Activated T-helper 1 cell treated with anti-CD3 and anti-CD28 coated beads, Interleukin-12 subunit alpha, Interleukin-12 subunit beta, Interleukin-2, Interleukin-4 antibody, amounts not matched to agents 30 ng/mL and 10 ng/mL and 1 ng/mL, durations not matched to agents 14 hours and 24 hours and 36 hours (primary cell): ENCODE measurements around the gene CDHR5. TPM values are rescaled to one million over a fixed set of nuclear protein-coding genes. Genes with fewer than 3 reads are reported as not detected.

Experiments used
- DNase-seq: peaks from one replicate; pipeline ENCODE4 v3.0.0; 2021; ENCODE audit warnings: low spot score
- H3K27ac Mint-ChIP-seq: one replicate; pipeline ENCODE4 v1.8.0; 2021; ENCODE audit warnings: mild to moderate bottlenecking, mixed read lengths
- H3K27me3 Mint-ChIP-seq: one replicate; pipeline ENCODE4 v1.8.0; 2022; ENCODE audit warnings: mild to moderate bottlenecking, moderate library complexity, mixed read lengths; ENCODE audit not compliant: insufficient read depth
- H3K36me3 Mint-ChIP-seq: one replicate; pipeline ENCODE4 v1.8.0; 2021; ENCODE audit warnings: low read depth, mixed read lengths
- H3K4me1 Mint-ChIP-seq: one replicate; pipeline ENCODE4 v1.8.0; 2021; ENCODE audit warnings: low read depth, mixed read lengths
- H3K4me3 Mint-ChIP-seq: one replicate; pipeline ENCODE4 v1.8.0; 2021; ENCODE audit warnings: mild to moderate bottlenecking, moderate library complexity, mixed read lengths
- H3K9me3 Mint-ChIP-seq: one replicate; pipeline ENCODE4 v1.8.0; 2021; ENCODE audit warnings: mixed read lengths
- intact Hi-C: fragments of 100-400 bp; cut with micrococcal nuclease; formaldehyde crosslinking; loops from one replicate; pipeline ENCODE4 v1.15.1; 2024
- total RNA-seq: library from RNA; stranded (reverse); gene quantifications from 2 replicates; pipeline ENCODE4 v1.2.3, GENCODE V29; 2022

CDHR5 gene
- total RNA-seq, 1 donor from 2014 or later, result not detected

GRCh38 chr11:592918-593317 is 31.8 kb downstream of the CDHR5 start:
- peaks cover 15% of the 10 kb centered on the region for H3K4me1 Mint-ChIP-seq
- DNase-seq, result no peak
- no peaks in the 10 kb centered on the region for H3K27me3 Mint-ChIP-seq
- H3K9me3 Mint-ChIP-seq, result no peaks in the 10 kb centered on the region
- no peak overlapping the region for H3K4me3 Mint-ChIP-seq
- H3K27ac Mint-ChIP-seq, result no peak overlapping the region
- intact Hi-C loops, result no loop called here
- peaks cover 38% of the 10 kb centered on the region for H3K36me3 Mint-ChIP-seq

GRCh38 chr11:592501-592900 is 32.3 kb downstream of the CDHR5 start:
- intact Hi-C loops, result no loop called here
- Mint-ChIP-seq H3K27ac (no peak overlapping the region), H3K4me3 (no peak overlapping the region), H3K27me3 (no peaks in the 10 kb centered on the region), H3K4me1 (peaks cover 19% of the 10 kb centered on the region), H3K36me3 (peaks cover 39% of the 10 kb centered on the region), H3K9me3 (no peaks in the 10 kb centered on the region)
- DNase-seq, result no peak

- no peaks in the 10 kb centered on the region for H3K27me3 Mint-ChIP-seq
- H3K4me3 Mint-ChIP-seq, result no peak overlapping the region
- no peaks in the 10 kb centered on the region for H3K9me3 Mint-ChIP-seq
- no peak overlapping the region for H3K27ac Mint-ChIP-seq
- H3K4me1 Mint-ChIP-seq, result peaks cover 24% of the 10 kb centered on the region
- DNase-seq, result no peak
- H3K36me3 Mint-ChIP-seq, result peaks cover 40% of the 10 kb centered on the region
- intact Hi-C loops, result no loop called here
These were observed 33.8 kb downstream of the CDHR5 start for GRCh38 chr11:590997-591396.

GRCh38 chr11:589798-590197 is 35.0 kb downstream of the CDHR5 start:
- Mint-ChIP-seq H3K4me1 (peaks cover 23% of the 10 kb centered on the region), H3K36me3 (peaks cover 41% of the 10 kb centered on the region), H3K27ac (no peak overlapping the region), H3K9me3 (no peaks in the 10 kb centered on the region), H3K27me3 (no peaks in the 10 kb centered on the region), H3K4me3 (no peak overlapping the region)
- intact Hi-C loops, result no loop called here
- no peak for DNase-seq

- Mint-ChIP-seq H3K4me3 (peak overlapping the region; percentile 81), H3K36me3 (peaks cover 35% of the 10 kb centered on the region), H3K4me1 (peaks cover 23% of the 10 kb centered on the region), H3K9me3 (no peaks in the 10 kb centered on the region), H3K27me3 (no peaks in the 10 kb centered on the region), H3K27ac (peak overlapping the region; percentile 99)
- peak; percentile 60 for DNase-seq
- intact Hi-C loops, result loop anchor here (1.0 kb wide), 1 partner anchor 27 kb away; the partner anchor contains the start of gene IRF7
These were observed 36.8 kb downstream of the CDHR5 start for GRCh38 chr11:587978-588380.

GRCh38 chr11:587546-587945 is 37.2 kb downstream of the CDHR5 start:
- Mint-ChIP-seq H3K27ac (peak overlapping the region; percentile 99), H3K4me3 (peak overlapping the region; percentile 81), H3K27me3 (no peaks in the 10 kb centered on the region), H3K4me1 (peaks cover 23% of the 10 kb centered on the region), H3K36me3 (peaks cover 32% of the 10 kb centered on the region), H3K9me3 (no peaks in the 10 kb centered on the region)
- DNase-seq, result no peak
- intact Hi-C loops, result no loop called here

- Mint-ChIP-seq H3K4me1 (peaks cover 23% of the 10 kb centered on the region), H3K27ac (peak overlapping the region; percentile 67), H3K36me3 (peaks cover 31% of the 10 kb centered on the region), H3K9me3 (no peaks in the 10 kb centered on the region), H3K4me3 (no peak overlapping the region), H3K27me3 (no peaks in the 10 kb centered on the region)
- DNase-seq, result no peak
- intact Hi-C loops, result no loop called here
These were observed 38.1 kb downstream of the CDHR5 start for GRCh38 chr11:586376-587316.

GRCh38 chr11:584287-584686 is 40.5 kb downstream of the CDHR5 start:
- peaks cover 31% of the 10 kb centered on the region for H3K36me3 Mint-ChIP-seq
- intact Hi-C loops, result no loop called here
- no peaks in the 10 kb centered on the region for H3K27me3 Mint-ChIP-seq
- no peak for DNase-seq
- no peak overlapping the region for H3K27ac Mint-ChIP-seq
- H3K4me1 Mint-ChIP-seq, result peaks cover 34% of the 10 kb centered on the region
- no peaks in the 10 kb centered on the region for H3K9me3 Mint-ChIP-seq
- no peak overlapping the region for H3K4me3 Mint-ChIP-seq

GRCh38 chr11:581752-582151 is 43.0 kb downstream of the CDHR5 start:
- DNase-seq, result no peak
- Mint-ChIP-seq H3K4me3 (no peak overlapping the region), H3K4me1 (peaks cover 35% of the 10 kb centered on the region), H3K27ac (no peak overlapping the region), H3K36me3 (peaks cover 23% of the 10 kb centered on the region), H3K27me3 (no peaks in the 10 kb centered on the region), H3K9me3 (no peaks in the 10 kb centered on the region)
- intact Hi-C loops, result no loop called here

- H3K27me3 Mint-ChIP-seq, result no peaks in the 10 kb centered on the region
- H3K4me1 Mint-ChIP-seq, result peaks cover 32% of the 10 kb centered on the region
- intact Hi-C loops, result no loop called here
- no peaks in the 10 kb centered on the region for H3K9me3 Mint-ChIP-seq
- peaks cover 20% of the 10 kb centered on the region for H3K36me3 Mint-ChIP-seq
- DNase-seq, result no peak
- peak overlapping the region; percentile 48 for H3K4me3 Mint-ChIP-seq
- peak overlapping the region; percentile 26 for H3K27ac Mint-ChIP-seq
These were observed 43.4 kb downstream of the CDHR5 start for GRCh38 chr11:581342-581741.

GRCh38 chr11:579830-580601 is 44.7 kb downstream of the CDHR5 start:
- Mint-ChIP-seq H3K36me3 (peaks cover 16% of the 10 kb centered on the region), H3K4me1 (peaks cover 31% of the 10 kb centered on the region), H3K9me3 (no peaks in the 10 kb centered on the region), H3K4me3 (no peak overlapping the region), H3K27me3 (peaks cover 3% of the 10 kb centered on the region), H3K27ac (no peak overlapping the region)
- intact Hi-C loops, result loop anchor here (5.0 kb wide), 2 partner anchors 313 to 373 kb away; partner anchors contain the start of genes BET1L and RIC8A
- no peak for DNase-seq

- H3K27ac Mint-ChIP-seq, result peak overlapping the region; percentile 4
- no peaks in the 10 kb centered on the region for H3K9me3 Mint-ChIP-seq
- peaks cover 15% of the 10 kb centered on the region for H3K36me3 Mint-ChIP-seq
- DNase-seq, result no peak
- peak overlapping the region; percentile 94 for H3K4me3 Mint-ChIP-seq
- H3K4me1 Mint-ChIP-seq, result peaks cover 43% of the 10 kb centered on the region
- H3K27me3 Mint-ChIP-seq, result peaks cover 14% of the 10 kb centered on the region
- intact Hi-C loops, result loop anchor here (5.0 kb wide), 2 partner anchors 311 to 371 kb away; partner anchors contain the start of genes BET1L and RIC8A
These were observed 46.3 kb downstream of the CDHR5 start for GRCh38 chr11:578276-579035.
